ENCODE data around the gene MYO3B.
"Not testable (repeated sequence)": the region's sequence is repeated elsewhere in the genome, so short reads cannot be mapped to it uniquely, and the experiment has no call there.

MYO3B gene

GRCh38 chr2:170639635-170640034 is 461.7 kb downstream of the MYO3B start:
- DNase-seq (ENCODE audit: low read depth in 2 of 2), result no peak

GRCh38 chr2:170641961-170642360 is 464.0 kb downstream of the MYO3B start:
- DNase-seq (ENCODE audit: low read depth in 2 of 2), result no peak

- DNase-seq (ENCODE audit: low read depth in 2 of 2), result no peak
Measured at GRCh38 chr2:170643346-170643745, 465.4 kb downstream of the MYO3B start.

- no peak for DNase-seq (ENCODE audit: low read depth in 2 of 2)
Measured at GRCh38 chr2:170647741-170648436, 469.9 kb downstream of the MYO3B start.

DNA sequence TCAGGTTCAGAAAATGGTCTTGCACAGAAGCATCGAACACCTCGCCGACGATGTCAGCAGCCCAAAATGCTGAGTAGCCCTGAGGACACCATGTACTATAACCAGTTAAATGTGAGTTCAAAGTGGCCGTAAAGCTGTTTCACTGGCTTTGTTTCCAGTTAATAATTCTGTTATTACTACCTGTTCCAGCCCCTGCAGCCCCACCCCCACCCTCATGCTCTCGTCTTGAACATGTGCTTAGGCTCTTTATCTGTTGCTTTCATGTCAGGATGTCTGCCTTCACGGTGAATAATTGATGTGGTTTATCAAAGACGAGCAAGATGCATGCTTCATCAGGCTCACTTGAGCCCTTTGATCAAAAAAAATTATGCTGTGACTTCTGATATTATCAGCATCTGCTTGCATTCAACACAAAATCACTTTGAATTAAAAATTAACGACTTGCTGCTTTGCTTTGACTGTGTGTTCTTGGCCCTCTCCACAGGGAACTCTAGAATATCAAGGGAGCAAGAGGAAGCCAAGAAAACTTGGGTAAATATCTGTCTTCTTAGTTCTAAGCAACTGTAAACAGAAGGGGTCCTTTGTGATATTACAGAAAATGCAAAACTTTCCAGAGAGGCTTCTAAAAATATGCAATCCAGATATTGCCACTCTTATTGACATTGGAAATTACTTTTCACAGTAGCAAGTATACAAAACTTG is 473.8 kb downstream of the MYO3B start:
- no peak for DNase-seq (ENCODE audit: low read depth in 2 of 2)

GRCh38 chr2:170652637-170653417 is 474.9 kb downstream of the MYO3B start:
- no peak for DNase-seq (ENCODE audit: low read depth in 2 of 2)

GRCh38 chr2:170656669-170657068 is 478.7 kb downstream of the MYO3B start:
- no peak for DNase-seq (ENCODE audit: low read depth in 2 of 2)

GRCh38 chr2:170660409-170660808 is 482.5 kb downstream of the MYO3B start:
- no peak for DNase-seq (ENCODE audit: low read depth in 2 of 2)

DNA sequence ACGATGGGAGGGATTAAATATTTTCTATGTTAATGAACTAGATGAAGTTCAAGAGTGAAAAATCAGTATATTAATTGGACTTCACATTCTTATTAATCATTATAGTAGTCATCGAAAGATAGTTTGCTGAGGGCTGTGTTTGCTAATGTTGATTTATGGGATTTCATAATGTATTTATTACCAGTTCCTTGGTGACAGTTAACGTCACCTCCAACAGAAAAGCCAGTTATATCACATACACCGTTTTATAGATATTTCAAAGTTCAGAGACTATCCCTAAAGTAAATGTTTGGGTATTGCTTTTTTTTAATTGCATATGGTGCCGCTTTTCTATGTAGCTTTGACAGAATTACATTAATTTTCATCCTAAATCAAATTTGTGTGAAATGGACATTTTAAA is 487.8 kb downstream of the MYO3B start:
- DNase-seq (ENCODE audit: low read depth in 2 of 2), result no peak

- DNase-seq (ENCODE audit: low read depth in 2 of 2), result no peak
Measured at GRCh38 chr2:170669909-170670308, 492.0 kb downstream of the MYO3B start.

DNA sequence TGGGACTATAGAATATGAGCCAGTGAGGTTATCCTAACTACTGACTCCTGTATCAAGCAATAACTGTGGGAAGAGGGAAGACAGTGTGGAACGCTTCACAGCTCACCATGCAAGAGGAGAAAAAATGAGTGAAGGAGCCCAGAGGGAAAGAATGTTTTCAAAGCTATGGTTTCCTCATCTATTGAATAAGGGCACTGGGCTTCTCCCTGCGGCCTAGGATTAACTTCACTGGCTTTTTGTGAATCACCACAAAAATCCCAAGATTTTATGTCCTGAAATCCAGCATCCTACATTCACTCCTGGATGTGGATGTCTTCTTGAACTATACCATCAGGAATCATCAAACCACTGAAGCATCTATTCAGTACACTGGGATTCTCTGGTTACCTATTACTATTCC is 492.7 kb downstream of the MYO3B start:
- no peak for DNase-seq (ENCODE audit: low read depth in 2 of 2)

DNA sequence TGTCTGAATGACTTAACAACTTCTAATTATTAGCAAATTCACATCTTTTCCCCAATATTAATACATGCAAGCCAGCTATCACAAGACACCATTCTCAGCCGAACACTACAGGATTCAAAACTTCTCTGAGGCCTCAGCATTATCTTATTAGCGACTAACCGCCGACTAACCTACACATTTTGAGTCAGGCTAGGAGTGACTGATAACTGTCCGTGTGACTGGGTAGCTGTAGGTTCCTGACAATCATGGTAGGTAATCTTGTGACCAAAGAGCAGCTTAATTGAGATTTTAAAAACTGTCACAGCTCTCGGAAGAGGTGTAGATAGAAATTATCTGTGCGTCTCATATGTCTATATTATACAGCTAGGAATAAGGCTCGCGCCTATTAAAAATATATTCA is 493.1 kb downstream of the MYO3B start:
- no peak for DNase-seq (ENCODE audit: low read depth in 2 of 2)

GRCh38 chr2:170674282-170674681 is 496.3 kb downstream of the MYO3B start:
- not testable (repeated sequence) for DNase-seq (ENCODE audit: low read depth in 2 of 2)

- DNase-seq (ENCODE audit: low read depth in 2 of 2), result no peak
Measured at GRCh38 chr2:170675701-170676100, 497.8 kb downstream of the MYO3B start.

- DNase-seq (ENCODE audit: low read depth in 2 of 2), result no peak
Measured at GRCh38 chr2:170679607-170680079, 501.7 kb downstream of the MYO3B start.

DNA sequence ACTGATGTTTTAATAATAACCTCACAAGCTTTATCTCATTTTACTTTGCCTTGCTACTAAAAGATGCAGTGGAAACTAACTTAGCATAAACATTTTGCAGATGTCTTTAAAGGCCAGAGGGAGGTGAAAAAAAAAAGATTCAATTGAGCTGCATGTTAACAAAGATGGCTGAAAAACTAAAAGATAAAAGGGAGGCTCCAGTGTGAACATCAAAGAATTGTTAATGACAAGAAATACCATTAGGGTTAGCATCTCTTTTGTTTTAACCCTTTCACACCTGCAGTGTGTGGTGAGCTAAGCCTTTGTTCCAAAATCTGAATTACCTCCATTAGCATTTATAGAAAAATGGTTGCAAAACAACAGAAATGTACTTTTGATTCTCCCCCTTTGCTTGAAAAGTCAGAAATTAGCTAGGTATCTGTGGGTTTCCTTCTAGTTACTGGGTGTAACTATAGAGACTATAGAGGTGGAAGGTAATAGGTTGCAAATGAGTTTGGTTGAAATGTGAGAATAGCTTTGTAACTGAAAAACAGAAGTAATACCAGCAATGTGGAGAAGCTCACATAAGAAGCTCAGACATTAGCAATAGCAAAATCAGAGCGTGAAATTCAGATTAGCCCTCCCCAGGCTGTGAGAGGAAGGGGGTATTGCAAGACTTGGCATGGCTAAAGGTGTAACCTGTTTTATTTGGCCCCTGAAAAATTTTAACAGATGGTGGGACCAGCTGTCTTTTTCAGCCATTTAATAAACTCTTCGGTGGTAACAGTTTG is 502.4 kb downstream of the MYO3B start:
- DNase-seq (ENCODE audit: low read depth in 2 of 2), result no peak

- DNase-seq (ENCODE audit: low read depth in 2 of 2), result no peak
Measured at GRCh38 chr2:170681311-170681710, 503.4 kb downstream of the MYO3B start.

DNA sequence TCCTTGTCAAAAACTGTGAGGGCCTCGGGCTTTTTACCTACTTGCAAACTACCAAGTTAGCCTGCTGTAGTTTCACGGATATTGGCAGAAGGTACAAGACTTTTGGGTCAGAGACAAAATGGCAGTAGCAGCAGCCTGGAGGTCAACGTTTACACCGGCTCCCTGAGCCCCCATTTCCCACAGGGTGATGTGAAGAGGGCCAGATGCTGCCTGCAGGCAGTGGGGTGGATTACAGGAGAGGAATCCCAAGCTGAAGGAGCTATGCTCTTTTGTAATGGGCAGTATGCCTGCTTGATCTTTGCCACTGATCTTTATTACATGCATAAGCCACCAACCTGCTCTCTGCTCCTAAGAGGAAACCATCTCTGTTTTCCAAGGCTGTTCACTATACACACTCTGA is 507.6 kb downstream of the MYO3B start:
- no peak for DNase-seq (ENCODE audit: low read depth in 2 of 2)

GRCh38 chr2:170689481-170689880 is 511.5 kb downstream of the MYO3B start:
- no peak for DNase-seq (ENCODE audit: low read depth in 2 of 2)

GRCh38 chr2:170690640-170691039 is 512.7 kb downstream of the MYO3B start:
- DNase-seq (ENCODE audit: low read depth in 2 of 2), result no peak

- no peak for DNase-seq (ENCODE audit: low read depth in 2 of 2)
Measured at GRCh38 chr2:170694316-170694715, 516.4 kb downstream of the MYO3B start.
